HG02571 (cell line): ENCODE measurements around the gene ZNF862.
A peak's percentile ranks its signal among the peaks of the same experiment; 100 is the strongest.

ENCODE experiments used
- ATAC-seq: cut with Tn5 transposase; IDR thresholded peaks from one replicate; pipeline ENCODE4 v1.9.1; 2021; ENCODE audit warnings: mild to moderate bottlenecking, moderate library complexity; ENCODE audit not compliant: unreplicated experiment

Gene ZNF862

GRCh38 chr7:149844445-149844844 is 6.3 kb downstream of the ZNF862 start:
- no peak for ATAC-seq

GRCh38 chr7:149845257-149845980 is 7.2 kb downstream of the ZNF862 start:
- no peak for ATAC-seq

GRCh38 chr7:149846021-149846420 is 7.8 kb downstream of the ZNF862 start:
- no peak for ATAC-seq

- peak; percentile 77 for ATAC-seq
These were observed 8.4 kb downstream of the ZNF862 start for GRCh38 chr7:149846436-149847046.

GRCh38 chr7:149849174-149849573 is 11.0 kb downstream of the ZNF862 start:
- no peak for ATAC-seq

GRCh38 chr7:149850007-149850594 is 11.9 kb downstream of the ZNF862 start:
- ATAC-seq: no peak

GRCh38 chr7:149850716-149851115 is 12.5 kb downstream of the ZNF862 start:
- ATAC-seq: no peak

- ATAC-seq: no peak
These were observed 13.3 kb downstream of the ZNF862 start for GRCh38 chr7:149851449-149851848.

- no peak for ATAC-seq
These were observed 15.0 kb downstream of the ZNF862 start for GRCh38 chr7:149853157-149853556.

GRCh38 chr7:149854611-149855360 is 16.6 kb downstream of the ZNF862 start:
- ATAC-seq: no peak

- ATAC-seq: no peak
These were observed 17.5 kb downstream of the ZNF862 start for GRCh38 chr7:149855361-149856305.

- no peak for ATAC-seq
These were observed 18.4 kb downstream of the ZNF862 start for GRCh38 chr7:149856583-149856982.

- no peak for ATAC-seq
These were observed 21.2 kb downstream of the ZNF862 start for GRCh38 chr7:149859369-149859768.

- ATAC-seq: no peak
These were observed 21.7 kb downstream of the ZNF862 start for GRCh38 chr7:149859876-149860275.

GRCh38 chr7:149860821-149861727 is 22.9 kb downstream of the ZNF862 start:
- ATAC-seq: no peak

GRCh38 chr7:149861728-149862045 is 23.5 kb downstream of the ZNF862 start:
- no peak for ATAC-seq

GRCh38 chr7:149862156-149862555 is 24.0 kb downstream of the ZNF862 start:
- ATAC-seq: no peak

- no peak for ATAC-seq
These were observed 25.3 kb downstream of the ZNF862 start for GRCh38 chr7:149863500-149863899.

GRCh38 chr7:149864023-149864422 is 25.8 kb downstream of the ZNF862 start:
- no peak for ATAC-seq

GRCh38 chr7:149864751-149865150 is 26.6 kb downstream of the ZNF862 start:
- no peak for ATAC-seq
